Endodermal cell (in vitro differentiated cells): ENCODE measurements around the gene SOX6. TPM values are rescaled to one million over a fixed set of nuclear protein-coding genes. Genes with fewer than 3 reads are reported as not detected.

Experiments used
- DNase-seq: peaks from one replicate; pipeline ENCODE4 v3.0.0-alpha.2; 2017
- H3K27ac ChIP-seq: 2 replicates; pipeline ENCODE4 v1.5.1; 2013; ENCODE audit warnings: mild to moderate bottlenecking, low read depth, low read length, moderate library complexity
- H3K27me3 ChIP-seq: 2 replicates; pipeline ENCODE4 v1.6.1; 2013; ENCODE audit warnings: mild to moderate bottlenecking, low read length, moderate library complexity; ENCODE audit not compliant: insufficient read depth, control insufficient read depth, poor library complexity, severe bottlenecking
- H3K36me3 ChIP-seq: 2 replicates; pipeline ENCODE4 v1.7.0; 2013; ENCODE audit warnings: mild to moderate bottlenecking, low read length, moderate library complexity; ENCODE audit not compliant: control insufficient read depth, insufficient read depth
- H3K4me1 ChIP-seq: one replicate; pipeline ENCODE4 v1.7.0; 2013; ENCODE audit warnings: low read length; ENCODE audit not compliant: control insufficient read depth, insufficient read depth
- H3K4me3 ChIP-seq: 2 replicates; pipeline ENCODE4 v1.5.1; 2013; ENCODE audit warnings: mild to moderate bottlenecking, low read length, moderate library complexity
- H3K9ac ChIP-seq: 2 replicates; pipeline ENCODE4 v1.6.1; 2013; ENCODE audit warnings: mild to moderate bottlenecking, low read length, moderate library complexity; ENCODE audit not compliant: poor library complexity, severe bottlenecking; ENCODE audit errors: extremely low read depth
- H3K9me3 ChIP-seq: 2 replicates; pipeline ENCODE4 v1.6.1; 2013; ENCODE audit warnings: mild to moderate bottlenecking, low read length, moderate library complexity; ENCODE audit not compliant: control insufficient read depth
- H3K27ac Mint-ChIP-seq: 2 replicates; pipeline ENCODE4 v1.8.0; 2020; ENCODE audit warnings: mixed read lengths
- H3K27me3 Mint-ChIP-seq: 2 replicates; pipeline ENCODE4 v1.8.0; 2021; ENCODE audit warnings: mild to moderate bottlenecking, mixed read lengths; ENCODE audit not compliant: insufficient read depth
- H3K36me3 Mint-ChIP-seq: 2 replicates; pipeline ENCODE4 v1.8.0; 2020; ENCODE audit warnings: low read depth, mixed read lengths
- H3K4me1 Mint-ChIP-seq: 2 replicates; pipeline ENCODE4 v1.8.0; 2020; ENCODE audit warnings: mixed read lengths
- H3K4me3 Mint-ChIP-seq: 2 replicates; pipeline ENCODE4 v1.8.0; 2020; ENCODE audit warnings: mild to moderate bottlenecking, moderate library complexity, mixed read lengths
- H3K9me3 Mint-ChIP-seq: 2 replicates; pipeline ENCODE4 v1.8.0; 2020; ENCODE audit warnings: mild to moderate bottlenecking, mixed read lengths
- CTCF ChIP-seq: fragments of 200-600 bp; sonication (generic); conservative IDR thresholded peaks from 2 replicates; pipeline ENCODE4 v1.5.0; 2021; ENCODE audit warnings: antibody characterized with exemption, mild to moderate bottlenecking
- WGBS, 2 experiments: methylation state at CpG; one replicate each; pipeline versions ENCODE4 v1.1.5 to v1.1.7; 2013; ENCODE audit warnings: missing lambda C conversion rate in 2 of 2, mixed read lengths in 1 of 2; ENCODE audit not compliant: insufficient coverage in 1 of 2, insufficient read length in 1 of 2; 5-methylcytosine and 5-hydroxymethylcytosine counted together
- total RNA-seq, 2 donors: library from RNA; stranded (reverse); fragmentation: NEBNext Ultra II Directional in 1 of 2; extraction: Animal tissue kit (Norgen Biotek cat#: 25700) in 1 of 2; gene quantifications; 2 replicates in 1 of 2; 3 replicates in 1 of 2; pipeline ENCODE4 v1.2.1, GENCODE V29; 2021

Gene SOX6
- total RNA-seq, 2 donors from 2014 or later = 0.13 to 0.20 TPM

- no peak overlapping the region for H3K27ac ChIP-seq
- peaks cover 5% of the 10 kb centered on the region for H3K9me3 Mint-ChIP-seq
- WGBS, 2 experiments = 84% methylated on average over 2 of the region's 3 CpGs; no CpG with 5 or more reads in 1 of the 2 experiments
- no peak overlapping the region for H3K27ac Mint-ChIP-seq
- no peaks in the 10 kb centered on the region for H3K36me3 ChIP-seq
- H3K27me3 ChIP-seq = no peaks in the 10 kb centered on the region
- H3K4me1 ChIP-seq = no peaks in the 10 kb centered on the region
- H3K4me3 ChIP-seq = no peak overlapping the region
- no peak overlapping the region for H3K9ac ChIP-seq
- no peak overlapping the region for H3K4me3 Mint-ChIP-seq
- DNase-seq = no peak
- no peak for TF ChIP-seq CTCF
- H3K4me1 Mint-ChIP-seq = peaks cover 6% of the 10 kb centered on the region
- peaks cover 22% of the 10 kb centered on the region for H3K27me3 Mint-ChIP-seq
- H3K36me3 Mint-ChIP-seq = no peaks in the 10 kb centered on the region
- peaks cover 3% of the 10 kb centered on the region for H3K9me3 ChIP-seq
These were observed 423.9 kb downstream of the SOX6 start for GRCh38 chr11:15932417-15932816.

GRCh38 chr11:15931497-15931896 lies 424.8 kb downstream of the SOX6 start:
- H3K27me3 Mint-ChIP-seq = peaks cover 21% of the 10 kb centered on the region
- 97 to 100% methylated on average over 1 of the region's 2 CpGs for WGBS, 2 experiments
- no peak for DNase-seq
- no peak overlapping the region for H3K4me3 ChIP-seq
- H3K4me1 Mint-ChIP-seq = peaks cover 6% of the 10 kb centered on the region
- peaks cover 3% of the 10 kb centered on the region for H3K9me3 ChIP-seq
- H3K27ac ChIP-seq = no peak overlapping the region
- H3K4me3 Mint-ChIP-seq = no peak overlapping the region
- H3K9me3 Mint-ChIP-seq = peaks cover 5% of the 10 kb centered on the region
- H3K9ac ChIP-seq = no peak overlapping the region
- H3K36me3 Mint-ChIP-seq = no peaks in the 10 kb centered on the region
- H3K27me3 ChIP-seq = no peaks in the 10 kb centered on the region
- H3K4me1 ChIP-seq = no peaks in the 10 kb centered on the region
- no peaks in the 10 kb centered on the region for H3K36me3 ChIP-seq
- no peak overlapping the region for H3K27ac Mint-ChIP-seq
- no peak for TF ChIP-seq CTCF

GRCh38 chr11:15930442-15931025 lies 425.8 kb downstream of the SOX6 start:
- no peaks in the 10 kb centered on the region for H3K36me3 Mint-ChIP-seq
- peaks cover 16% of the 10 kb centered on the region for H3K27me3 Mint-ChIP-seq
- no peak for TF ChIP-seq CTCF
- Histone ChIP-seq H3K9me3 (peaks cover 3% of the 10 kb centered on the region), H3K9ac (no peak overlapping the region), H3K27me3 (no peaks in the 10 kb centered on the region), H3K4me1 (no peaks in the 10 kb centered on the region), H3K36me3 (no peaks in the 10 kb centered on the region), H3K4me3 (no peak overlapping the region), H3K27ac (no peak overlapping the region)
- peaks cover 5% of the 10 kb centered on the region for H3K9me3 Mint-ChIP-seq
- H3K27ac Mint-ChIP-seq = no peak overlapping the region
- no peak for DNase-seq
- H3K4me1 Mint-ChIP-seq = peaks cover 6% of the 10 kb centered on the region
- H3K4me3 Mint-ChIP-seq = no peak overlapping the region
- 88 to 90% methylated on average over 2 to 6 of the region's 6 CpGs for WGBS, 2 experiments
